Uterus (tissue), 2 donors: ENCODE results near the gene GLS.

ENCODE experiments used
- POLR2A ChIP-seq, 2 donors: fragments of 450-650 bp; IDR thresholded peaks; one replicate each; pipeline ENCODE4 v1.6.1; 2016; ENCODE audit warnings: antibody characterized with exemption in 2 of 2, mild to moderate bottlenecking in 1 of 2, moderate library complexity in 1 of 2
- TF ChIP-seq, protein P1 (sequence below), 4 experiments: fragments of 200-600 bp in 2 of 4; fragments of 450-650 bp in 2 of 4; sonication (generic) in 2 of 4; IDR thresholded peaks; one replicate each; pipeline ENCODE4 v1.5.1; 2016 to 2019; ENCODE audit warnings: antibody characterized with exemption in 4 of 4, mild to moderate bottlenecking in 2 of 4, moderate library complexity in 1 of 4

GRCh38 chr2:190834890-190835208 lies 45.8 kb upstream of the GLS start:
- TF ChIP-seq, protein P1, sequence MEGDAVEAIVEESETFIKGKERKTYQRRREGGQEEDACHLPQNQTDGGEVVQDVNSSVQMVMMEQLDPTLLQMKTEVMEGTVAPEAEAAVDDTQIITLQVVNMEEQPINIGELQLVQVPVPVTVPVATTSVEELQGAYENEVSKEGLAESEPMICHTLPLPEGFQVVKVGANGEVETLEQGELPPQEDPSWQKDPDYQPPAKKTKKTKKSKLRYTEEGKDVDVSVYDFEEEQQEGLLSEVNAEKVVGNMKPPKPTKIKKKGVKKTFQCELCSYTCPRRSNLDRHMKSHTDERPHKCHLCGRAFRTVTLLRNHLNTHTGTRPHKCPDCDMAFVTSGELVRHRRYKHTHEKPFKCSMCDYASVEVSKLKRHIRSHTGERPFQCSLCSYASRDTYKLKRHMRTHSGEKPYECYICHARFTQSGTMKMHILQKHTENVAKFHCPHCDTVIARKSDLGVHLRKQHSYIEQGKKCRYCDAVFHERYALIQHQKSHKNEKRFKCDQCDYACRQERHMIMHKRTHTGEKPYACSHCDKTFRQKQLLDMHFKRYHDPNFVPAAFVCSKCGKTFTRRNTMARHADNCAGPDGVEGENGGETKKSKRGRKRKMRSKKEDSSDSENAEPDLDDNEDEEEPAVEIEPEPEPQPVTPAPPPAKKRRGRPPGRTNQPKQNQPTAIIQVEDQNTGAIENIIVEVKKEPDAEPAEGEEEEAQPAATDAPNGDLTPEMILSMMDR (IDR thresholded peaks at IDR 0.05) = no peak
- no peak for TF ChIP-seq POLR2A (IDR thresholded peaks at IDR 0.05)
